ENCODE results near the gene PSMB2.

GRCh38 chr1:35605867-35606182, 35.5 kb downstream of the PSMB2 start:
- no peak for TF ChIP-seq POLR2AphosphoS5 (IDR thresholded peaks at IDR 0.05; ENCODE audit: low read depth, low read length)
- no peak for TF ChIP-seq ZBTB33 (IDR thresholded peaks at IDR 0.05; ENCODE audit: extremely low read depth, insufficient replicate concordance, low read length)
- no peak for TF ChIP-seq REST (IDR thresholded peaks at IDR 0.05; ENCODE audit: low read depth)
- TF ChIP-seq CTCF (IDR thresholded peaks at IDR 0.05 in 2 of 3, conservative IDR thresholded peaks at IDR 0.05 in 1 of 3; ENCODE audit: borderline replicate concordance in 1 of 3, insufficient read depth in 1 of 3, low read depth in 2 of 3, low read length in 2 of 3): no peak
- TF ChIP-seq EZH2phosphoT487 (IDR thresholded peaks at IDR 0.05; ENCODE audit: borderline replicate concordance): no peak
- TF ChIP-seq ATF3 (IDR thresholded peaks at IDR 0.05): no peak
- no peak for TF ChIP-seq ZNF274 (IDR thresholded peaks at IDR 0.05; ENCODE audit: low read depth, low read length)

Measured in HCT116 (cell line).